NCI-H510A treated with DMSO at 0.1 percent for 48 hours (cell line): ENCODE data around the gene RAB7A.

ENCODE experiments used
- DNase-seq: peaks from one replicate; lab custom pipeline; 2025; lab: John Stamatoyannopoulos, UW

Gene RAB7A

GRCh38 chr3:128788268-128788869 lies 62.4 kb downstream of the RAB7A start:
- no peak for DNase-seq

- DNase-seq = no peak
These were observed 68.2 kb downstream of the RAB7A start for GRCh38 chr3:128794067-128794768.

- DNase-seq = peak; percentile 37
These were observed 69.0 kb downstream of the RAB7A start for GRCh38 chr3:128794770-128795649.

GRCh38 chr3:128799653-128800052 lies 73.7 kb downstream of the RAB7A start:
- DNase-seq = no peak

- DNase-seq = no peak
These were observed 74.5 kb downstream of the RAB7A start for GRCh38 chr3:128800241-128801187.

DNA sequence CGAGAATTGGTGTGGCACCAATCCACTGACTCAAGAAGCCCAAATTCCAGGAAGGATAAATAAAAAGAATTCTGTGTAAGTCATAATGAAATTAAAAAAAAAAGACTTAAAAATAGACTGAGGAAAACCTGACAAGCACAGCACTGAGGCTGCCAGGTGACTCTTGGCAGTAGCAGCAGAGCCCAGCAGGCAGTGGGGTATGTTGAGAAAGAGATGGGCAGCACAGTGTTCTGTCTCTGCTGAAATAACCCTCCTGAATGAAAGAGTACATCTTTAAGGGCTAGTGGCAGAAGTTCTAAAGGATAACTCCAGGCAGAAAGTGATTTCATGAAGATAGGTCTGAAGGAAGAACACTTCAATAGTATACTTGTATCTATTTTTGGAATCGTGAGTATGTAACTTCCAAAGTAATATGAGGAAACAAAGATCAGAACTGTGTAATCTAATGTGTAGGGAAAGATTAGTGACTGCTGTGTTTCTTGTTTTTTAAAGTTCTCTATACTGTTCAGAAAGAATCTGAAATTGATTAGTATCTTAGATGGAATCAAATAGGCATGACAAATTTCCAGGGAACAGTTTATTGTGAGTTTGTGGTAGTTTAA lies 75.9 kb downstream of the RAB7A start:
- DNase-seq = no peak

GRCh38 chr3:128803307-128803706 lies 77.3 kb downstream of the RAB7A start:
- no peak for DNase-seq

DNA sequence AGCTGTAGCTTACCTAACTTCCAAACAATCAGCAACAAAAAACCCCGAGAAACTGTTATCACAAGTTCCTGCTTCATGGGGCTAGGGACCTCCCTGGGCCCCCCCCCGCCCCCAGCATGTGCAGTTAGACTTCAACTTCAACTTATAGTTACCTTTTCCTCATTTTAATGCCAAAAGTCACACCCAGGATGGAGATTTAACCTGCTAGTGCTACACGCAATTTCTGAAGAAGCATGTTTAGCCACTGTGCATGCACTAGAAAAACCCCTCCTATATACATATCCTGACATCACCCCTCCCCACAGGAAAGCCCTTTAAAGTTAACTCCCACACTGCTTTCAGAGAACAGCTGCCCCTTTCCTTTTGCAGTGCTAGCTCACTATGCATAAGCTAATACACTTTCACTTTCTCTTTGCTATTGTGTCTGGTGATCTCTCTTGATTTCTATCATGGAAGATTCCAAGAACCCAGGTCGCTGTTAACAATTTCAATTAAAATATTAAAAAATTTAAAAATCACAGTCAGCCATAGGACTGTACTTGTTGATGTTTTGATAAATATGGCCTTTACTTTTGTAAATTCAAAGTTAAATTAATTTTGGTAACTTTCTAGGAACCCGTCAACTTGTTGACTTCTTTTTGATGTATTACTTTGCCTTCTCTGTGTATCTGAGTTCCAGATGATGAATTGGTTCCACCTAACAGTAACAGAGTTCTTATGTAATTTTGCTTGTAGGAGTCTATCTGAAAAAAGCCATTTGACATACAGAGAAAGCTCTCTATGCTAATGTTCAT lies 78.2 kb downstream of the RAB7A start:
- DNase-seq = no peak

DNA sequence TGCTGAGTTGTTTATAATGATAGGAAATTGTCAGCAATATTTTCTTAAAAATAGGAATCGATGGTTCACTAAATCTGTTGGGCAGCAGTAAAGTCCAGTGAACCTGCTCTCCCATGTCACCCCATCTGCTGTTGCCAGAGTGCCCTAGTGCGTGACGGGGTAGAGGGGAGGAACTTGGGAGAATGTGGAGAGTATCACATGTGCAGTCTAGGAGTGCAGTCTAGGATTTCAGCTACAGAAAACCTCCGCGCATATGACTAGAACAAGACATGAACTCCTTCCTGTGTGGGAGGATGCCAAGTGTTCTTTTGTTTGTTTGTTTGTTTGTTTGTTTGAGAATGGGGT lies 78.8 kb downstream of the RAB7A start:
- DNase-seq = no peak

- no peak for DNase-seq
These were observed 79.8 kb downstream of the RAB7A start for GRCh38 chr3:128805772-128806171.

DNA sequence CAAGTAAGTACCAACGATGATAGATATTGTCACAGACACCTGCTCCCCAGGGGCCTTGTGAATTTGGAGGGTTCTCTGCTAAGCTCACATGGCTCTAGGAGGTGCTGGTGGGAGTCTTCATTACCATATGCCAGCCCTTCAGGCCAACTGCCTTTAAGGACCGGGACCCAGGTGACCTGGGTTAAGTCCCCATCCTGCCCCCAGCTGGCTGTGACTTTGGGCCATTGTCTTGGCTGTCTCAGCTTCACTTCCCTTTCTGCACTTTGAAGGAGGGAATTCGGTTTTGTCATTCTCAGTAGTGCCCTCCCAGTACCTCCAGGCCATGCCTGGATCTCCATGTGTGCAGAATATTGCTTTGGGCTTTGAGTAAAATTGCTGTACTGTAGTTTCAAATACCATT lies 80.6 kb downstream of the RAB7A start:
- no peak for DNase-seq

- no peak for DNase-seq
These were observed 81.3 kb downstream of the RAB7A start for GRCh38 chr3:128807186-128807830.

DNA sequence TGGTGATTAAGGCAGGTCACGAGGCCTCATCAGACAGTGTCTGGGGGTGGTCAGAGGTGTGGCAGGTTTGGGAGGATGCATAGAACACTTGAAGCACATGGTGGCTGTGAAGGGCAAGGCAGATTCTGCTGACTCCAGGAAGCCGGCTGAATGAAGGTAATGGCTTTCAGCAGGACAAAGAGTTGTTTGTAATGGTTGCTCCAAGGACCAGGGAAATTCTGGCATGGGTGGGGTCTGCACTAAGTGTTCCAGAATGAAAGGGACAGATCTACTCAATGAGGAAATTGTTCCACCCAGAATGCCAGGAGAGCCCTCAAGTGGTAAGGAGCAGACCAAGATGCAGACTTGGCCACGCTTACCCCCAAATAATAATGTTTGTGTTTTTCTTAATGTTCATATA lies 82.7 kb downstream of the RAB7A start:
- no peak for DNase-seq

DNA sequence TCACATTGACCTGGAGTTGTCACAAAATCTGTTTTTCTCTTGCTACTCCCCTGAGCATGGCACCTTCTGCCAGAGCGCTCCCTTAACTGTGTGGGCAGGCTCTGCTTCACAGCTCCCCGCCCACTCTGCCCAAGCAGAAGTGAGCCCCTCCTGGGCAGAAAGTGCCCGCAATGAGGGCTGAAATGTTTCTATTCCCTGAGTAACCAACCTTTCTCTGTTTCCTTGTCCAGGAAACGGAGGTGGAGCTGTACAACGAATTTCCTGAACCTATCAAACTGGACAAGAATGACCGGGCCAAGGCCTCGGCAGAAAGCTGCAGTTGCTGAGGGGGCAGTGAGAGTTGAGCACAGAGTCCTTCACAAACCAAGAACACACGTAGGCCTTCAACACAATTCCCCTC lies 87.1 kb downstream of the RAB7A start:
- DNase-seq = no peak

GRCh38 chr3:128814060-128814459 lies 88.1 kb downstream of the RAB7A start:
- no peak for DNase-seq

DNA sequence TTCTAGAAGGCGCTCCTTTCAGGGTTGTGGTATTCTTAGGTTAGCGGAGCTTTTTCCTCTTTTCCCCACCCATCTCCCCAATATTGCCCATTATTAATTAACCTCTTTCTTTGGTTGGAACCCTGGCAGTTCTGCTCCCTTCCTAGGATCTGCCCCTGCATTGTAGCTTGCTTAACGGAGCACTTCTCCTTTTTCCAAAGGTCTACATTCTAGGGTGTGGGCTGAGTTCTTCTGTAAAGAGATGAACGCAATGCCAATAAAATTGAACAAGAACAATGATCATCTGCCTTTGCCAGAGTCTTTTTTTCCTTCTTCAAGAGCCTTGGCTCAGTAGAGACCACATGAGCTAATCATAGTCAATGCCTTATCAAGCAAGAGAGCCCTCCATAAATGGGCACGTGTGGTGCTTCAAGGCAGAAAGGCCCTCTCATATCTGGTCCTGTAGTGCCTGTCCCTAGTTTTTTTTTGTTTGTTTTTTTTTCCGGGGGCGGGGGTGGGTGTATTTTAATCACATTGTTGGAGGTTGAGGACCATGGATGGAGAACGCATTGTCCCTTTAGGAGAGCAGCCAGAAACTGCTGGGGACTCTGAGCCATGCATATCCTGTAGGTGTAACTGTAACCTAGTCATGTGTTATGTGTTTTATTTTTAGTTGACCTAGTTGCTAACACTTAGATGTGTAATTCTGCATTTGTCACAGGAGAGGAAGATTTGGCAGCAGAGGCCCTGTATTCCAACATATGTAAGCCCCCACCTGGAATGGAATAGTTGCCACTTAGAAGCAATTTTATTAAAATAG lies 88.7 kb downstream of the RAB7A start:
- no peak for DNase-seq

GRCh38 chr3:128815318-128816064 lies 89.5 kb downstream of the RAB7A start:
- DNase-seq = no peak

GRCh38 chr3:128818186-128818787 lies 92.3 kb downstream of the RAB7A start:
- DNase-seq = no peak
